ENCODE measurements around the gene ITPKB. TPM values are rescaled to one million over a fixed set of nuclear protein-coding genes. Genes with fewer than 3 reads are reported as not detected.

ITPKB gene
- total RNA-seq, 2 experiments from 2014 or later, result 30.7 to 30.8 TPM

DNA sequence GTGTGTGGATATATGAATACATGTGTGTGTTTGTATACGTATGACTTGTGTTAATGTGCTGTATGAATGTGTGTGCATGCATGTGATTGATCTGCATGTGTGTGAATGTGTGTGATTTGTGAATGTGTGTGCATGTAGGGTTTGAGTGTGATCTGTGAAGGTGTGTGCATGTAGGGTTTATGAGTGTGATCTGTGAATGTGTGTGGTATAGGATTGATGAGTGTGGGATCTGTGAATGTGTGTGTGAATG is 102.3 kb downstream of the ITPKB start:
- DNase-seq, result no peak
- no peak overlapping the region for H3K4me3 Mint-ChIP-seq

DNA sequence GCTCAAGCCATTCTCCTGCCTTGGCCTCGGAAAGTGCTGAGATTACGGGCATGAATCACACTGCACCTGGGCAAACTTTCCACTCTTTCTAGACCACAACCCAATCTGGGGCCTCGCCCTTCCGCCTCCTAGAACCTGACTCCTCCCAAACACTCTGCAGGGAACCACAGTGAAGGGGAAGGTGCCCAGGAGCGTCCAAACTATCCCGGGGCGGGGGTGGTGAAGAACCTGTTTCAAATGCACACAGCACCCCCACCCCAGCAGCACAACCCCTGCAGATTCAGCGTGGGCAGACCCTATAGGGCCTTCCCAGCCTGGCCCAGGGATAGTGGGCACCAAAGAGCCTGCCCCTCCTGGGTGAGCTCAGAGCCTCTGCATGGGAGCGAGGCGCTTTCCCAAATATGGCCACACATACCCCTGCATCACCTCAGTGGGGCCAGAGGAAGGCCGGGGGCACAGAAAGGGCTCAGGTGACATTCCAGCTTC is 103.6 kb downstream of the ITPKB start:
- no peaks in the 10 kb centered on the region for H3K9me3 Mint-ChIP-seq
- peak overlapping the region; percentile 92 for H3K27ac Mint-ChIP-seq
- peak; percentile 69 for DNase-seq
- H3K27me3 Mint-ChIP-seq, result no peaks in the 10 kb centered on the region
- H3K4me1 Mint-ChIP-seq, result peaks cover 43% of the 10 kb centered on the region
- peak overlapping the region; percentile 48 for H3K4me3 Mint-ChIP-seq
- peaks cover 28% of the 10 kb centered on the region for H3K36me3 Mint-ChIP-seq

More for the DNA sequence above, 102.3 kb downstream of the ITPKB start:
- H3K27me3 Mint-ChIP-seq, result no peaks in the 10 kb centered on the region
- H3K9me3 Mint-ChIP-seq, result no peaks in the 10 kb centered on the region
- H3K36me3 Mint-ChIP-seq, result peaks cover 24% of the 10 kb centered on the region
- H3K4me1 Mint-ChIP-seq, result peaks cover 38% of the 10 kb centered on the region
- H3K27ac Mint-ChIP-seq, result no peak overlapping the region

DNA sequence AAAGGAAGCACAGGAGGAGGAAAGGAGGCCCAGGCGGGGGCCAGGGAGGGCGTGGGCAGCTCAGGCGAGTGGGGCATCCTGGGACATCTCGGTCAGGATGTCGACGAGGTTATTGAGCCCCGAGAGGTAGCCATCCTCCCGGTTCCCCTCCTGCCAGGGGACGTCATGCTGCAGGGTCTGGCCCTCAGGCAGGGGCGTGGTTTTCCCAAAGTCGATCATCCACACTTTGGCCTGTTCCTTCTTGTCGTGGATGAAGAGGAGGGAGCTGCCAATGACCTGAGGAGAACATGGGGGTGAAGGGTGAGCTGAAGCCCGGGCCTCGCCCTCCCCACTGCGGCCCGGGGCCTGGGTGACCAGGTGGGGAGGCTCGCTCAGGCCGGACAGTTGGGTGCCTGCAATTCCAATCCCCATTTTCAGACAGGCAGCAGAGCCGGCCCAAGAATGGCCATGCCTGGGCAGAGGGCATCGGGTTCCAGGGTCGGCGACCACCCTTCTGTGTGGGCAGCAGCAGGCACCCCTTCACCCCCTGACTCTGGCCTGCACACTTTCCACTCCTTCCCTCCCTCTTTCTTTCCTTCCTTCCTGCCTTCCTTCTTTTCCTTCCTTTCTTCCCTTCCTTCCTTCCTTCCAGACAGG is 104.4 kb downstream of the ITPKB start:
- peaks cover 43% of the 10 kb centered on the region for H3K4me1 Mint-ChIP-seq
- peak overlapping the region; percentile 48 for H3K4me3 Mint-ChIP-seq
- H3K27ac Mint-ChIP-seq, result peak overlapping the region; percentile 96
- no peaks in the 10 kb centered on the region for H3K9me3 Mint-ChIP-seq
- no peak for DNase-seq
- peaks cover 26% of the 10 kb centered on the region for H3K36me3 Mint-ChIP-seq
- H3K27me3 Mint-ChIP-seq, result no peaks in the 10 kb centered on the region

GRCh38 chr1:226634166-226634588 is 104.9 kb downstream of the ITPKB start:
- no peaks in the 10 kb centered on the region for H3K9me3 Mint-ChIP-seq
- H3K4me3 Mint-ChIP-seq, result peak overlapping the region; percentile 36
- peaks cover 43% of the 10 kb centered on the region for H3K4me1 Mint-ChIP-seq
- no peaks in the 10 kb centered on the region for H3K27me3 Mint-ChIP-seq
- peak overlapping the region; percentile 96 for H3K27ac Mint-ChIP-seq
- H3K36me3 Mint-ChIP-seq, result peaks cover 28% of the 10 kb centered on the region
- DNase-seq, result peak; percentile 83

GRCh38 chr1:226633541-226634165 is 105.4 kb downstream of the ITPKB start:
- DNase-seq, result no peak
- Mint-ChIP-seq H3K4me1 (peaks cover 44% of the 10 kb centered on the region), H3K4me3 (peak overlapping the region; percentile 18), H3K27me3 (no peaks in the 10 kb centered on the region), H3K9me3 (no peaks in the 10 kb centered on the region), H3K36me3 (peaks cover 31% of the 10 kb centered on the region), H3K27ac (peak overlapping the region; percentile 96)

DNA sequence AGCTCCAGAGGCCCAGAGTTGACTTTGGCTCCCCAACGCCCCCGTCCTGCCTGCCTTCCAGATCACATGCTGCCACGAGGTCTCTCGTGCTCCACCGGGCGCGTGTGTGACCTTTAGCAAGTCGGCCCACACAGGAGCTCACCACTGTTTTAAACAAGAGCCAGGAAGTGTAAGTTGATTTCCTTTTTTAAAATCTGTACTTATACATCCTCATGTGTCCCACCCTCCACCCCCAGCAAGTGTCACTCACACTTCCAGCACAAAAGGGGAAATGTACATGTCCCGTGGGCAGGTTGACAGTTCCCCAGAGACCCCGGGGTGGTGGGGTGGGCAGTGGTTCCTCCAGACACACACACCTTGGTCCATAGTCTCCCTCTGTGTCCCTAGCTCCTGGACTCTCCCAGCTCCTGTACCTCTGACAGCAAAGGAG is 106.1 kb downstream of the ITPKB start:
- Mint-ChIP-seq H3K27ac (peak overlapping the region; percentile 96), H3K27me3 (no peaks in the 10 kb centered on the region), H3K36me3 (peaks cover 38% of the 10 kb centered on the region), H3K4me3 (peak overlapping the region; percentile 18), H3K9me3 (no peaks in the 10 kb centered on the region), H3K4me1 (peaks cover 50% of the 10 kb centered on the region)
- peak; percentile 71 for DNase-seq

- Mint-ChIP-seq H3K27ac (peak overlapping the region; percentile 96), H3K9me3 (peaks cover 6% of the 10 kb centered on the region), H3K27me3 (no peaks in the 10 kb centered on the region), H3K36me3 (peaks cover 44% of the 10 kb centered on the region), H3K4me3 (no peak overlapping the region), H3K4me1 (peaks cover 56% of the 10 kb centered on the region)
- DNase-seq, result no peak
Measured at GRCh38 chr1:226632169-226632879, 106.8 kb downstream of the ITPKB start.

- Mint-ChIP-seq H3K4me1 (peaks cover 61% of the 10 kb centered on the region), H3K36me3 (peaks cover 50% of the 10 kb centered on the region), H3K27ac (peak overlapping the region; percentile 69), H3K9me3 (peaks cover 11% of the 10 kb centered on the region), H3K27me3 (no peaks in the 10 kb centered on the region), H3K4me3 (no peak overlapping the region)
- no peak for DNase-seq
Measured at GRCh38 chr1:226631229-226632000, 107.7 kb downstream of the ITPKB start.

DNA sequence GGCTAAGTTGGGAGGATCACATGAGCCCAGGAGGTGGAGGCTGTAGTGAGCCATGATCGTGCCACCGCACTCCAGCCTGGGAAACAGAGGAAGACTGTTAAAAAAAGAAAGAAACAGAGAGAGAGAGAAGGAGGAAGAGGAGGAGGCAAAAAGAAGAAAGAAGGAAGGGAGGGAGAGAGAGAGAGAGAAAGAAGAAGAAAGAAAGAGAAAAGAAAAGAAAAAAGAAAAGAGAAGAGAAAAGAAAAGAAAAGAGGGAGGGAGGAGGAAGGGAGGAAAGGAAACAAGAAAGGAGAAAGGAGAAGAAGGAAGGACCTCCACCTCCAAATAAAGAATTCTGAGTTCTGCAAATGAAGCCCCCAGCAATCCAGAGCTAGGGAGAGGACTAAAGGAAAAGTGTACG is 108.5 kb downstream of the ITPKB start:
- no peak overlapping the region for H3K27ac Mint-ChIP-seq
- peaks cover 11% of the 10 kb centered on the region for H3K9me3 Mint-ChIP-seq
- peaks cover 58% of the 10 kb centered on the region for H3K4me1 Mint-ChIP-seq
- H3K4me3 Mint-ChIP-seq, result no peak overlapping the region
- peaks cover 50% of the 10 kb centered on the region for H3K36me3 Mint-ChIP-seq
- no peaks in the 10 kb centered on the region for H3K27me3 Mint-ChIP-seq
- DNase-seq, result no peak

GRCh38 chr1:226629896-226630550 is 109.1 kb downstream of the ITPKB start:
- H3K36me3 Mint-ChIP-seq, result peaks cover 47% of the 10 kb centered on the region
- no peaks in the 10 kb centered on the region for H3K27me3 Mint-ChIP-seq
- no peak for DNase-seq
- no peak overlapping the region for H3K27ac Mint-ChIP-seq
- H3K4me3 Mint-ChIP-seq, result no peak overlapping the region
- peaks cover 11% of the 10 kb centered on the region for H3K9me3 Mint-ChIP-seq
- peaks cover 53% of the 10 kb centered on the region for H3K4me1 Mint-ChIP-seq

- Mint-ChIP-seq H3K27ac (peak overlapping the region; percentile 39), H3K4me1 (peaks cover 51% of the 10 kb centered on the region), H3K27me3 (no peaks in the 10 kb centered on the region), H3K4me3 (no peak overlapping the region), H3K36me3 (peaks cover 45% of the 10 kb centered on the region), H3K9me3 (peaks cover 11% of the 10 kb centered on the region)
- DNase-seq, result no peak
Measured at GRCh38 chr1:226629210-226629895, 109.7 kb downstream of the ITPKB start.

DNA sequence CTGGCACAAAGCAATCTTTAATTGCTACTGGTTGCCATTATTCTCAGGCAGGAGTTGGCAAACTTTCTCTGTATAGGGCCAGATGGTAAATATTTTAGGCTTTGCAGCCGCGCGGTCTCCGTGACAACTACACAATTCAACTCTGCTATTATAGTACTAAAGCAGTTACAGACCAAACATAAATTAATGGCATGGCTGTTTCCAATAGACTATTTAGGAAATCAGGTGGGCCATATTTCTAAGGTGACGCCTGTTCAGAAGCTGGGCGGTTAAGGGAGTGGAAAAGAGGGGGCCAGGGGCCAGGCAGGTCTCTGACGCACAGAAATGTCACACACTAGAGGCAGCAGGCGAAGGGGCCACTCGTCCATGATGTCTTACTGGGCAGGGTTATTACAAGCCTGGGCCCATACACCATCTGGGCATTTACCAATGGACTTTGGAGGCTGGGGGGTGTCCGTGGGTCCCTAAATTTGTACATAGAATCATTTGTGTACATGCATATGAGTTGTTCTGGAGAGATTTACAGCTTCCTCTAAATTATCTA is 110.4 kb downstream of the ITPKB start:
- Mint-ChIP-seq H3K4me1 (peaks cover 46% of the 10 kb centered on the region), H3K9me3 (peaks cover 11% of the 10 kb centered on the region), H3K36me3 (peaks cover 43% of the 10 kb centered on the region), H3K27ac (peak overlapping the region; percentile 88), H3K27me3 (no peaks in the 10 kb centered on the region), H3K4me3 (no peak overlapping the region)
- no peak for DNase-seq

DNA sequence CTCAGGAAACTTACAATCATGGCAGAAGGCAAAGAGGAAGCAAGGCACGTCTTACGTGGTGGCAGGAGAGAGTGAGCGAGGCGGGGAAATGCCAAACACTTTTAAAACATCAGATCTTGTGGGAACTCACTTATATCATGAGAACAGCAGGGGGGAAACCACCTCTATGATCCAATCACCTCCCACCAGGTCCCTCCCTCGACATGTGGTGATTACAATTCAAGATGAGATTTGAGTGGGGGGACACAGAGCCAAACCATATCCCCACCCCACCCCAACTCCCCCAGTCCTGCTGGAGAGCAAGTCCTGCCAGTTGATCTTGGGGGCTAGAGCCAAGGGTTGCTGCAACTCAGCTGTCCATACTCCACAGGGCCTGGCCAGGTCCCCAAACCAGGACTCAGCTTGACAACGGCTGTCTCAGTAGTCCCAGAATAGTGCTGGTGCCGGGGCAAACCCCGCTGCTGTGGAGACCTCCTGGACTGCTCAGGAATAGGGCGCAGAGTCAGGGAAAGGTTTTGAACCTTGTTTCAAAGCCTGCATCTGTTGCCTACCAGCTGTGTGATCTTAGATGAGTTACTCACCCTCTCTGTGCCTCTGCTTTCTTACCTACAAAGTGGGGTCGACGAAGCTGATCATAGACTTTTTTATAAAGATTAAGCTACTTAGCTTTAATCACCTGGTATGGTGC is 111.0 kb downstream of the ITPKB start:
- H3K9me3 Mint-ChIP-seq, result peaks cover 11% of the 10 kb centered on the region
- H3K36me3 Mint-ChIP-seq, result peaks cover 39% of the 10 kb centered on the region
- DNase-seq, result no peak
- no peaks in the 10 kb centered on the region for H3K27me3 Mint-ChIP-seq
- peaks cover 40% of the 10 kb centered on the region for H3K4me1 Mint-ChIP-seq
- peak overlapping the region; percentile 88 for H3K27ac Mint-ChIP-seq
- H3K4me3 Mint-ChIP-seq, result no peak overlapping the region

All from activated naive CD8-positive, alpha-beta T cell treated with anti-CD3 and anti-CD28 coated beads for 36 hours (primary cell).